NOMO-1 treated with DMSO at 0.1 percent for 48 hours (cell line): Measurements from ENCODE around the gene RAPGEF4.
A peak's percentile ranks its signal among the peaks of the same experiment; 100 is the strongest.

ENCODE experiments used
- DNase-seq: peaks from one replicate; lab custom pipeline; 2025; ENCODE audit not compliant: unreplicated experiment; lab: John Stamatoyannopoulos, UW

RAPGEF4 gene

GRCh38 chr2:172735582-172736423 lies at the start of gene RAPGEF4:
TSS of gene RAPGEF4 (plus strand) at chr2:172735845. CDS start at chr2:172735984, 139 bp downstream.
- DNase-seq = no peak

GRCh38 chr2:172693037-172693436 lies 42.6 kb upstream of the RAPGEF4 start:
- DNase-seq = peak; percentile 75

- DNase-seq = peak; percentile 85
These were observed 41.9 kb upstream of the RAPGEF4 start for GRCh38 chr2:172693529-172694455.

GRCh38 chr2:172697296-172697695 lies 38.3 kb upstream of the RAPGEF4 start:
- DNase-seq = no peak

- DNase-seq = peak; percentile 69
These were observed 37.4 kb upstream of the RAPGEF4 start for GRCh38 chr2:172698041-172698863.

GRCh38 chr2:172701250-172701649 lies 34.4 kb upstream of the RAPGEF4 start:
- no peak for DNase-seq

DNA sequence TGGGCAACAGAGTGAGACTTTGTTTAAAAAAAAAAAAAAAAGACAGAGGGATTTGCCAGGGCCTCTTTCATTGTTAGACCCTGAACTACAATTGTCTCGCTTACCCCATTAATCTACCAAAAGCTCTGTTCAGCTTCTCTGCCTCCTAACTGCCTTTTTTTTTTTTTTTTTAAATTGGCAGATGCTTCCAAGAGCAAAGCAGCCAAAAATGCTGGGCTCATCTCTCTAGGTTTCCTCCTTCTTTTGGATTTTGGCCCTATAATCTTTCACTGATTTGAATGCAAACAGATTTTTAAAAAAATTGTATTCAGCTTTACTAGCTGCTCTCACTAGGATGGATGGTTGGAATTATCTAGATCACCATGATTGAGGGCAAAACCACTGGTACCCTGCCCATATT lies 33.2 kb upstream of the RAPGEF4 start:
- no peak for DNase-seq

DNA sequence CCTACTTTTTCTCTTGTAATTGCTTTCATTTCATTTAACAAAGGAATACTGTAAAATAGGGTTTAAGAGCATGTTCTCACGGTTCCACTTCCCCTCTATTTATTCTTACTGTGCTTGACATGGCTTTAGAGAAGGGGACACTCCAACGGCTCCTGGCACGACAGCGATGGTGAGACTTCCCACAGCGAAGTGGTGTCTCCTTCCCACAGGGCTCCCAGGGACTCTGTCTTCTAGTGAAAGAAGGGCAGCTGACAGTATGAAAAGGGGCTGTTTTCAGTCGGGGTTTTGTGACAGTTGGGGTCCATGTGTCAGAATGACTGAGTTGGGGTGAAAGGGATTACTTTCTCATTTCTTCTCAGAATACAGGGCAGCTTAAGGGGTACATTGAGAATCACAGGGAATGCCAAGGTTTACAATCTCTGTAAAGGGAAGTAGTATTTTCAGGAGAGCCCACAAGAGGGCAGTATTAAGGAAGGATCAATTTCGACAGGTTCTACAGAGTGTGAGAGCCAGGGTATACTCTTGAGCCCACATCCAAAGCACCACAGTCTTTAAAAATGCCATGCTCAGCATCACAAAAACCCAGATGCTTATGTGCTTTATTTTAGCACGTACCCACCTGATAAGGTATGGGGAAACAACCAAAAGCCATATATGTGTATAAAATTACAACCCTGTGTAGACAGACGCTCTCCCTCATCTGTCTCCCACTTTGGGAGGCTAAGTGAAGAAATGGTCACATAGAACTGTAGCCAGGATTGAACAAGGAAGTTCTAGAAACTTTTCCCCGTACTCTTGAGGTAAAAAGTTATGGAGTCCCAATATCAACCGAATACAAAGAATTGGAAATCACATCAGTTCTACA lies 31.3 kb upstream of the RAPGEF4 start:
- peak; percentile 22 for DNase-seq

DNA sequence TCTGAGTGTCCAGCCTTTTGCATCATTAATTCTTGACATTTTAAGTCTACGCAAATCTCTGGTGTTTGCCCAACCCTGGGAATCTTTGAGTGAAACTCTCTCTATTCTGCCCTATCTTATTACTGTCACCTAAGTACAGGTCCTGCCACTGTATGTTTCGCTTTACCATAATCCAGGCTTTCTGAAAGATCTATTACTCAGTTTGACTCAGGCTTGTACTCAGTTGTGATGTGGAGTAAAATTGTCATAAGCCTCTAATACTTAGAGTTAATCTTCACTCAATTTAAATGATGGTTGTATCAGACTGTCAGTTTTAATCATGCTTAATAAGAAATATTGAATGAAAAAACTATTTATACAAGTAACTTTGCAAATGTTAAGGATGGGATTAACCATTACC lies 30.3 kb upstream of the RAPGEF4 start:
- DNase-seq = no peak

DNA sequence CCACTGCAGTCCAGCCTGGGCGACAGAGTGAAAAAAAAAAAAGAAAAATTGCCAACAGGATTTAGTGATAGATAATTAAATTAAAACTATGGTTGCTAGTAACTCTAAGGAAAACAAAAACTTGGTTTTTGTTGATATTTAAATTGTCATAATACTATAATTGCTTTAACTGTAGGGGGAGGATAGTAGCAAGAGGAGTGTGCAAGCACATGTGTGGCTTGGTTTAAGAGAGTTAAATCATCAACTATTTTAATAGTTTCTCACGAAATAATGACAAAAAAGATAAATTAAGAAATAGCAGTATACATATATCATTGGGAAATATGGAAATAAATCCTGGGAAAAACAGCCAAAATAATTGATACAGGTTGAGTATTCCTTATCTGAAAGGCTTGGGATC lies 27.4 kb upstream of the RAPGEF4 start:
- DNase-seq = no peak

GRCh38 chr2:172709566-172710291 lies 25.9 kb upstream of the RAPGEF4 start:
- DNase-seq = no peak

DNA sequence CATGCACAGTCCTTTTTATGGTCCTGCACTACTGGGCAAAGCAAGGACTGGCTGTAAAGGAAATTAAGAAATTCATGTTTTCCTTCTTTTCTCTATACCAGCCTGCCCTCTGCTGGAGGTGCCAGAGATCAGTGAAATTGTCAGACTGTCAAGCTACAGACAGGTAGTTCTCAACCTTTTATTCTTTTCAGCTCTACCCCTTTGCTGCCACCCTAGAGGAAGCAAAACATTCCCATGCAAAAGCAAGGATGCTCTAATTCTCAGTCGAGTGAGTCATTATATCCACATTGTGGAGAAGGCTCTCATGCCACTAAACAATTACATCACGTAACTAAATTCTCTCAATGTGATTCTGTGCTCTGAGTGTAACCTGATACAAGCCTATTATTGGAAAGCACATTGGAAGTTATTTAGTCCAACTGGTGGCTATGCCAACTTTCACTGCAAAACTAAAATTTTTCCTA lies 25.0 kb upstream of the RAPGEF4 start:
- peak; percentile 53 for DNase-seq

DNA sequence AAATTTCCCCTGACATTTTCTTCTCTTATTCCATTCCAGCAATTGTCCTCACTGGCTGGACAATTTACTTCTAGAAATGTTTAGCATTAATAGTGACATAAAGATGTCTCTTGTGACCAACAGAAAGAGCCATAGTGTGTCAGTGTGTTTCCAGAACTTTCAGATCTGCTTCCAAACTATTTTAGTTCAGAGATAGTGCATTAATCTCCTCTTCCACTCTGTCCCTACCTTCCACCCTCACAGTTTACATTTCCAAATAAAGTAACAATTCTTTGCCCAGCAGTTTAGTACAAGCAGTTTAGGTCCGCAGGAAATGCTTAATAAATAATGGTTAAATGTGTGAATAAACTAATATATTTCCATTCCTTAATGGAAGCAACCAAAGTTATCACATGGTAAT lies 24.5 kb upstream of the RAPGEF4 start:
- no peak for DNase-seq

DNA sequence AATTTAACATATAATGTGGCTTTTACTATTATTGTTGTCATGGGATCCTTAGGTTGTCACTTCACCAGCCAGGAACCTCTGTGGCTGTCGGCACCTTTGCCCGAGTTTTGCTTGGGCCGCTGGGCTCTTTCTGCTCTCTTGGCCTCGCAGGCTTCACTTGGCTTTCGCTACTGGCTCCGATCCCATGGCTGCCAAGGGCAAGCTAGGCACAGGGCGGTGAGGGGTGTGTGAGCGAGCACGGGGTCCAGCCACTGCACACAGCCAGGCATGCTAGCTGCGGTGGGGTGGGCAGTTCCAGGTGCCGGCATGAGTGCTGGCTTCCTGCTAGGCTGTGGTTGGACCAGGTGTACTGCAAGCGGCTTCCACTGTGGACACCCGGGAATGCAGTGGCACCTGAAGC lies 23.4 kb upstream of the RAPGEF4 start:
- DNase-seq = no peak

DNA sequence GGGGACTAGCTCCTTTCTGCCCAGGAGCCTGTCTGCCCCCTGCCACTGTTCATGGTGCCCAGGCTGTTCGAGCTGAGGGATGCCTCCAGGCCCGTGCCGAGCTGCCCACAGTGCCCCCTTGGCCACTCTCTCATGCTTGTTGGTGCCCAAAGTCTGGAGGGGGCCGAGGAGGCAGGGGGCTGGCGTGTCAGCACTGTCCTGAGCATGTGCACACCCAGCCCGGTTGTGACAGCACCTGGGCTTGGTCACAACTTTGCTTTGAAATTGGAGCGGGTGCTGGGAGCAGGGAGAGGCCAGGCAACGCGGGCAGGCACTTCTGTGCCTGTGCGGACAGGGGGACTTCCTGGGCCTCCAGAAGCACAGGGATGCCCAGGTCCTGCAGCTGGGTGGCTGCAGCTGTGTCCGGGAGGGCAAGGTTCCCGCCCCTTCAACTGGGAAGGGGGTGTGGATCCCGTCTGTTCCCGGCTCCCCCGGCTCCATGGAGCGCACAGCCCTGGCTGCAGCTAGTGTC lies 22.2 kb upstream of the RAPGEF4 start:
- no peak for DNase-seq

DNA sequence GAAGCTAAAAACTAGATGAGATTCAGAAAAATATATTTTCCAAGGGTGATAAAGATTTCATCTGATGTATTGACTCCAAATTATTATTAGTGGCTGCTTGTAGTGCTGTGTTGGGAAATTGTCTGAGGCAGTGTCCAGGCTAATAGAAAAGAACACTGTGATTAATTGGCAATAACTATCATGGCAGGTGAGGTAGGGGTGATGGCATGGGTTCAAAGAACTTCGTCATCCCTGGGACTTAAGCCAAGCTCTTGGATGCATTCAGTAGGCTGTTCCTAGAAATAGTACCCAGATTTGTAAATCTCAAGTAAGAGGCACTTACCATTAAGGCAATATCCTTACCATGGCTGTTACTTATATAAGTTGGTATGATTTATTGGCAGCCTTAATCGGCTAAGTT lies 13.2 kb upstream of the RAPGEF4 start:
- DNase-seq = no peak

DNA sequence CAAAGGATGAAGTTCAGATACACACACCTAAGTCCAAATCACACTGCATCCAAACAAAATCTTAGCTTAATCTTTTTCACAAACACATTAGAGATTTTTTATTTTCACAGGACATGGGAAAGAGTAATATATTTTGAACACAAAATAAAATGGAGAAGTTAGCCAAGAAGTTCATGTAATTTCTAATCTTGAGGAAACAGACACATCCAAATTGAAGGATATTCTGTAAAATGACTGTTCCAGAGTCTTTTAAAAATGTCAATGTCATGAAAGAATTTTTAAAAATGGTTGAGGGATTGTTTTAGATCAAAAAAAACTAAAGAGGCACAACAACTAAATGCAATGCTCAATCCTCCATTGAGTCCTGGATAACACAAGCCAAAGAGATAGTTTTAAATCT lies 12.4 kb upstream of the RAPGEF4 start:
- DNase-seq = no peak

DNA sequence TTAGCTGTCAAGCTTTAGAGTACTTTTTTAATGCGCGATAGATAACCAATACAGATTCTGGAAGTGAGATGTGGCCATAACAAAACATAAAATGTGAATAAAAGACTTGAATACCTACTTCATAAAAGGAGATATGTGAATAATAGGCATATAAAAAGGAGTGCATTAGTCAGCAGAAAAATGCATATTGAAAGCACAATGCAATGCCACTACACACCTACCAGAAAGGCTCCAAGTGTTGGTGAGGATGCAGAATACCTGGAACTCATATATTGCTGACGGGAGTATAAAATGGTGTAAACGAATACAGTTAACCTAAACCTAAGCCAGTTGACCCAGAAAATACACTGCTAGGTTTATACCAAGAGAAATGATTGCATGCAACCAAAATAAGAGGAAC lies 10.9 kb upstream of the RAPGEF4 start:
- DNase-seq = no peak

DNA sequence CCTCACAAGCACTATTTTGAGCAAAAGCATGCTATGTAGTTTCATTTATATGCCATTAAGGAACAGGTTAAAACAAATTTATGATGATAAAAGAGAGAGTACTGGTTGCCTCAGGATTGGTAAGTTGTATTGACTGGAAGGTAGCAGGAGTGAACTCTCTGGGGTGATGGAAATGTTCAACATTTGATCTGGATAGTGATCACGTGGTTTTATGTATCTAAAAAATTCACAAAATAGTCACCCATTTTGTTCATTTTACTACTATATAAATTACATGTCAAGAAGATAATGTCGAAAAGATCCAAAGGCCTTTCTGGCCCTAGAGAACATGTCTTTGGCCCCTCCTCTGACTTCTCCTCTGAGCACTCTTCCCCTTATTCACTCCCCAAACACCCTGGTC lies 10.4 kb upstream of the RAPGEF4 start:
- DNase-seq = no peak
